Panc1 (cell line): ENCODE data around the gene APOB. TPM values are rescaled to one million over a fixed set of nuclear protein-coding genes. Genes with fewer than 3 reads are reported as not detected.

Experiments
- ATAC-seq: fragments of 200-7000 bp; cut with Tn5 transposase; 2 replicates; pipeline ENCODE4 v1.9.1; 2020; ENCODE audit warnings: mild to moderate bottlenecking, moderate library complexity
- BruUV-seq: library from RNA; stranded (reverse); fragments of 400-500 nt; replicated peaks from 2 replicates; lab custom pipeline; 2021; lab: Mats Ljungman, UMichigan
- CTCF ChIA-PET: fragments of 300-600 bp; sonication (Branson Sonifier 250); formaldehyde crosslinking; loops from one replicate; lab custom pipeline; 2022; ENCODE audit warnings: antibody characterized with exemption; lab: Charles Lee
- POLR2A ChIA-PET: fragments of 300-600 bp; sonication (Branson Sonifier 250); formaldehyde crosslinking; loops from one replicate; lab custom pipeline; 2022; ENCODE audit warnings: antibody characterized with exemption; lab: Charles Lee
- DNase-seq: peaks from one replicate; pipeline ENCODE4 v3.0.0-alpha.2; 2010; ENCODE audit warnings: low read depth, low spot score
- H3K27ac ChIP-seq: 2 replicates; pipeline ENCODE4 v1.5.1; 2011; ENCODE audit warnings: mild to moderate bottlenecking, low read length, inconsistent platforms
- H3K27me3 ChIP-seq: fragments of 200-500 bp; sonication (Bioruptor generic); 2 replicates; pipeline ENCODE4 v1.6.0; 2014; ENCODE audit warnings: low read length, inconsistent platforms; ENCODE audit not compliant: control insufficient read depth, insufficient read depth
- H3K36me3 ChIP-seq: fragments of 200-500 bp; sonication (Bioruptor generic); 2 replicates; pipeline ENCODE4 v1.5.1; 2014; ENCODE audit warnings: inconsistent platforms, mild to moderate bottlenecking, low read length, moderate library complexity; ENCODE audit not compliant: control insufficient read depth, insufficient read depth
- H3K4me1 ChIP-seq: 2 replicates; pipeline ENCODE4 v1.5.1; 2011; ENCODE audit warnings: inconsistent platforms, mild to moderate bottlenecking, low read length, moderate library complexity; ENCODE audit not compliant: control insufficient read depth, insufficient read depth
- H3K4me3 ChIP-seq, 2 experiments: 2 replicates each; pipeline ENCODE4 v1.5.1; 2011 to 2012; ENCODE audit warnings: low read depth in 2 of 2, low read length in 2 of 2, mild to moderate bottlenecking in 2 of 2, inconsistent platforms in 1 of 2, moderate library complexity in 1 of 2
- H3K9me3 ChIP-seq: fragments of 200-500 bp; sonication (Bioruptor generic); 2 replicates; pipeline ENCODE4 v1.5.1; 2014; ENCODE audit warnings: low read depth, mild to moderate bottlenecking, inconsistent platforms, low read length, moderate library complexity; ENCODE audit not compliant: control insufficient read depth, insufficient read depth
- CTCF ChIP-seq: fragments of 450-650 bp; IDR thresholded peaks from 2 replicates; pipeline ENCODE4 v1.5.1; 2017; ENCODE audit warnings: mild to moderate bottlenecking
- POLR2AphosphoS5 ChIP-seq: IDR thresholded peaks from 2 replicates; pipeline ENCODE4 v1.6.1; 2012; ENCODE audit warnings: mild to moderate bottlenecking, low read depth, low read length, moderate library complexity
- REST ChIP-seq, 2 experiments: IDR thresholded peaks; 2 replicates each; pipeline ENCODE4 v1.6.1; 2011 to 2012; ENCODE audit warnings: low read depth in 2 of 2, control low read depth in 1 of 2, low read length in 1 of 2, mild to moderate bottlenecking in 1 of 2, moderate library complexity in 1 of 2; ENCODE audit not compliant: insufficient read depth in 1 of 2
- SIN3A ChIP-seq: IDR thresholded peaks from 2 replicates; pipeline ENCODE4 v1.6.1; 2012; ENCODE audit warnings: low read depth, mild to moderate bottlenecking, low read length, moderate library complexity, borderline replicate concordance; ENCODE audit not compliant: insufficient read depth
- TCF7L2 ChIP-seq: IDR thresholded peaks from 2 replicates; pipeline ENCODE4 v1.6.1; 2011; ENCODE audit warnings: mild to moderate bottlenecking, low read depth, low read length, inconsistent platforms
- in situ Hi-C: cut with HindIII; loops from 2 replicates; pipeline ENCODE4 v1.10.0; 2016; ENCODE audit warnings: low sequenced_read_pairs, low pct_unique_long_range_greater_than_20kb
- intact Hi-C: fragments of 100-400 bp; cut with micrococcal nuclease; formaldehyde crosslinking; loops from one replicate; pipeline ENCODE4 v1.10.0; 2022; ENCODE audit not compliant: unreplicated experiment
- total RNA-seq: library from RNA; stranded (reverse); gene quantifications from one replicate; pipeline ENCODE4 v1.2.1, GENCODE V29; 2021; ENCODE audit not compliant: unreplicated experiment

APOB gene
- total RNA-seq, 1 experiment from 2014 or later: 1.2 TPM

GRCh38 chr2:20988905-20989304, 55.0 kb downstream of the APOB start:
- H3K9me3 ChIP-seq: no peaks in the 10 kb centered on the region
- POLR2A ChIA-PET: no interaction called here
- H3K27me3 ChIP-seq: no peaks in the 10 kb centered on the region
- BruUV-seq: no TSS peak
- no peaks in the 10 kb centered on the region for H3K36me3 ChIP-seq
- no peak overlapping the region for H3K4me3 ChIP-seq
- CTCF ChIA-PET: no interaction called here
- no peak for TF ChIP-seq CTCF
- intact Hi-C loops (no loop called here), in situ Hi-C loops (no loop called here)
- no peak for ATAC-seq
- no peak for DNase-seq
- H3K4me1 ChIP-seq: no peaks in the 10 kb centered on the region
- H3K27ac ChIP-seq: no peak overlapping the region

- in situ Hi-C loops: no loop called here
- Histone ChIP-seq H3K27ac (no peak overlapping the region), H3K27me3 (no peaks in the 10 kb centered on the region), H3K36me3 (no peaks in the 10 kb centered on the region), H3K4me3 (no peak overlapping the region), H3K9me3 (no peaks in the 10 kb centered on the region), H3K4me1 (no peaks in the 10 kb centered on the region)
- ChIA-PET POLR2A (no interaction called here), CTCF (no interaction called here)
- DNase-seq (no peak), ATAC-seq (no peak)
- BruUV-seq: no TSS peak
- intact Hi-C loops: no loop called here
- TF ChIP-seq SIN3A (no peak), POLR2AphosphoS5 (no peak), TCF7L2 (no peak), REST (IDR thresholded peaks at IDR 0.05; ENCODE audit: insufficient read depth in 1 of 2, low read depth in 2 of 2, low read length in 1 of 2) (no peak), CTCF (no peak)
Observed at GRCh38 chr2:20986024-20986939, 57.6 kb downstream of the APOB start.
